Measurements from ENCODE around the gene SNX32. TPM values are rescaled to one million over a fixed set of nuclear protein-coding genes. Genes with fewer than 3 reads are reported as not detected.

The SNX32 gene
- total and polyA plus RNA-seq, 2 of the 13 experiments (the other 11 are each of a cell fraction or from before 2014, with no cell fraction given) = 0.09 to 0.34 TPM

DNA sequence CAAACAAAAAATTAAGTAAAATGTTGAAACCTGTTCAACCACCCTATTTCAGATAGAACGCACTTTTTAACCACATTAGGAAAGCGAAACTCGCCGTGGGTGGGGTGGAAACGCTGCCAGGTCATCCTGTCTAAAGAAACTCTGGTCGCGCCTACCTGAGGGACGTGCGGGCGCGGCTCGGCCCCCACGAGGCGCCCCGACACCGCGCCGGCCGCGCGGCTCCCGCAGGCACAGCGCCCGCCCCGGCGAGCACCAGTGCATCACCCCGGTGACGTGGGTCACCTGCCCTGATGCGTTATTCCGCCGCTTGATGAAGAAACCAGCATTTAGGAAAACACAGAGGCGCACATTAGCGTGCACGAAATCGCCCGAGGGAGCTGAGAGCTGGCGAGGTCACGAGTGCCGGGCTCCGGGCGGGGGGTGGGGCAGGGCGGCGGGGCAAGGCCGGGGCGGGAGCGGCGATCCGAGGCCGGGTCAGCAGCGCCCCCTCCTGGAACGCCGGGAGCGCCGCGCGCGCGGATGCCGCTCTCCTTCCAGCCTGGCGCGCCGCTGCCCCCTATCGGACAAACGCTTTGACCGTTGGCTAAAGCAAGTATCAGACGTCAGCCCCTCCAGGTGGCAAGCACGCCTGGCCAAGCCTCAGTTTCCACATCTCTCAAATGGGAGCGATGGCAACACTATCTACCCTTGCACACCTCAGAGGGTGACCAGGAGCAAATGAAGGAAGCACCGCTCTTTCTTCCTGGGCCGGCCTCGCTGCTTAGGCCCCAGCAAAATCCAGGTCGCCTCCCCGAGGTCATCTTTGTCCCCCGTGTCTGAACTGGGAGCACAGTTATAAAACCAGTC is 15.7 kb upstream of the SNX32 start (continued):
- TF ChIP-seq, protein P1, sequence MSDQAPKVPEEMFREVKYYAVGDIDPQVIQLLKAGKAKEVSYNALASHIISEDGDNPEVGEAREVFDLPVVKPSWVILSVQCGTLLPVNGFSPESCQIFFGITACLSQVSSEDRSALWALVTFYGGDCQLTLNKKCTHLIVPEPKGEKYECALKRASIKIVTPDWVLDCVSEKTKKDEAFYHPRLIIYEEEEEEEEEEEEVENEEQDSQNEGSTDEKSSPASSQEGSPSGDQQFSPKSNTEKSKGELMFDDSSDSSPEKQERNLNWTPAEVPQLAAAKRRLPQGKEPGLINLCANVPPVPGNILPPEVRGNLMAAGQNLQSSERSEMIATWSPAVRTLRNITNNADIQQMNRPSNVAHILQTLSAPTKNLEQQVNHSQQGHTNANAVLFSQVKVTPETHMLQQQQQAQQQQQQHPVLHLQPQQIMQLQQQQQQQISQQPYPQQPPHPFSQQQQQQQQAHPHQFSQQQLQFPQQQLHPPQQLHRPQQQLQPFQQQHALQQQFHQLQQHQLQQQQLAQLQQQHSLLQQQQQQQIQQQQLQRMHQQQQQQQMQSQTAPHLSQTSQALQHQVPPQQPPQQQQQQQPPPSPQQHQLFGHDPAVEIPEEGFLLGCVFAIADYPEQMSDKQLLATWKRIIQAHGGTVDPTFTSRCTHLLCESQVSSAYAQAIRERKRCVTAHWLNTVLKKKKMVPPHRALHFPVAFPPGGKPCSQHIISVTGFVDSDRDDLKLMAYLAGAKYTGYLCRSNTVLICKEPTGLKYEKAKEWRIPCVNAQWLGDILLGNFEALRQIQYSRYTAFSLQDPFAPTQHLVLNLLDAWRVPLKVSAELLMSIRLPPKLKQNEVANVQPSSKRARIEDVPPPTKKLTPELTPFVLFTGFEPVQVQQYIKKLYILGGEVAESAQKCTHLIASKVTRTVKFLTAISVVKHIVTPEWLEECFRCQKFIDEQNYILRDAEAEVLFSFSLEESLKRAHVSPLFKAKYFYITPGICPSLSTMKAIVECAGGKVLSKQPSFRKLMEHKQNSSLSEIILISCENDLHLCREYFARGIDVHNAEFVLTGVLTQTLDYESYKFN (CRISPR knock-in tag; conservative IDR thresholded peaks at IDR 0.05) = no peak
- TF ChIP-seq ZKSCAN8 (CRISPR knock-in tag; IDR thresholded peaks at IDR 0.05; ENCODE audit: borderline replicate concordance) (no peak), ZNF407 (CRISPR knock-in tag; IDR thresholded peaks at IDR 0.05; ENCODE audit: not compliant biosample characterization) (no peak), FUBP1 (CRISPR knock-in tag; IDR thresholded peaks at IDR 0.05; ENCODE audit: borderline replicate concordance) (no peak), ZNF382 (CRISPR knock-in tag; IDR thresholded peaks at IDR 0.05; ENCODE audit: borderline replicate concordance) (no peak), RBFOX2 (IDR thresholded peaks at IDR 0.05; ENCODE audit: low read depth, low read length) (peak; percentile 61; the same call in 1 of the 2 replicates)
